Measurements from ENCODE around the gene NDRG3. TPM values are rescaled to one million over a fixed set of nuclear protein-coding genes. Genes with fewer than 3 reads are reported as not detected.

The NDRG3 gene
- total and polyA plus RNA-seq, 2 of the 4 experiments (the other 2 are of a cell fraction), result 24.8 to 34.2 TPM

- H2BK15ac ChIP-seq (ENCODE audit: low read depth, low read length), result no peak overlapping the region
- TF ChIP-seq USF2 (IDR thresholded peaks at IDR 0.05; ENCODE audit: low read depth, low read length), result no peak
- dilution Hi-C loops (cut with HindIII; ENCODE audit: low sequenced_read_pairs, unreplicated experiment) (no loop called here), intact Hi-C loops (cut with micrococcal nuclease) (no loop called here), in situ Hi-C loops (cut with MboI; ENCODE audit: low sequenced_read_pairs) (no loop called here)
- no peaks in the 10 kb centered on the region for H3K9me3 ChIP-seq (ENCODE audit: control insufficient read depth, insufficient read depth, low read length)
- no peak overlapping the region for H3K4ac ChIP-seq (ENCODE audit: low read depth, low read length)
- H2BK5ac ChIP-seq (ENCODE audit: low read depth, low read length, poor library complexity, severe bottlenecking), result no peak overlapping the region
- ATAC-seq (ENCODE audit: low read depth), result no peak
- no peak overlapping the region for H3K56ac ChIP-seq (ENCODE audit: extremely low read depth, insufficient read depth, low read length)
- DNase-seq, result no peak
- no peak overlapping the region for H2BK120ac ChIP-seq (ENCODE audit: low read depth, low read length)
- no peak overlapping the region for H3K4me2 ChIP-seq (ENCODE audit: low read depth, low read length)
- H3K9me1 ChIP-seq (ENCODE audit: insufficient read depth, low read length), result no peaks in the 10 kb centered on the region
- POLR2A ChIA-PET (ENCODE audit: unreplicated experiment), result no interaction called here
- no peak overlapping the region for H3K4me3 ChIP-seq (ENCODE audit: insufficient read depth, low read depth, low read length)
- H4K8ac ChIP-seq (ENCODE audit: low read depth in 2 of 2, low read length in 2 of 2), result no peak overlapping the region
- no TSS peak for BruUV-seq (replicated peaks)
- no peaks in the 10 kb centered on the region for H3K4me1 ChIP-seq (ENCODE audit: control insufficient read depth, insufficient read depth, low read length)
- H3K23ac ChIP-seq (ENCODE audit: low read depth, low read length), result no peak overlapping the region
- no peak overlapping the region for H3K27ac ChIP-seq (ENCODE audit: insufficient read depth, low read length)
- no peak overlapping the region for H3K14ac ChIP-seq (replicated peaks; ENCODE audit: low read depth, low read length)
- no peak overlapping the region for H2AK5ac ChIP-seq (ENCODE audit: low read depth, low read length)
- no peak overlapping the region for H4K91ac ChIP-seq (ENCODE audit: insufficient read depth, low read depth, low read length)
- no peaks in the 10 kb centered on the region for H3K79me1 ChIP-seq (ENCODE audit: low read depth in 1 of 2, low read length in 2 of 2)
- H3K27me3 ChIP-seq (ENCODE audit: control insufficient read depth, insufficient read depth, low read length), result 0 out of 2 replicates have a peak, but pooled peaks cover 1% of the 10 kb centered on the region
- H2BK20ac ChIP-seq (ENCODE audit: low read depth, low read length), result no peak overlapping the region
- no CpG with 5 or more reads among the region's 5 CpGs for WGBS, 2 experiments (ENCODE audit: extremely low coverage in 2 of 2, insufficient read length in 1 of 2)
- H4K20me1 ChIP-seq (ENCODE audit: insufficient read depth, low read length), result no peaks in the 10 kb centered on the region
- no peak overlapping the region for H2AFZ ChIP-seq (replicated peaks; ENCODE audit: low read length, poor library complexity)
- H3K18ac ChIP-seq (ENCODE audit: low read depth, low read length), result no peak overlapping the region
- no peak overlapping the region for H3K9ac ChIP-seq (ENCODE audit: low read depth, low read length)
- H3K36me3 ChIP-seq (ENCODE audit: control insufficient read depth, insufficient read depth, low read length), result no peaks in the 10 kb centered on the region
- H4K5ac ChIP-seq (ENCODE audit: low read depth, low read length), result no peak overlapping the region
- CTCF ChIA-PET, result no interaction called here
- H2AK9ac ChIP-seq (replicated peaks; ENCODE audit: low read depth, low read length, poor library complexity), result no peak overlapping the region
Observed at GRCh38 chr20:36644032-36644705, 101.7 kb downstream of the NDRG3 start.
